NCI-H2029 treated with DMSO at 0.1 percent for 48 hours (cell line): ENCODE data around the gene DPYSL3.
"Not testable (repeated sequence)": the region's sequence is repeated elsewhere in the genome, so short reads cannot be mapped to it uniquely, and the experiment has no call there.

Experiments used
- DNase-seq: peaks from one replicate; lab custom pipeline; 2025; lab: John Stamatoyannopoulos, UW

Gene DPYSL3

GRCh38 chr5:147509710-147510651 is at the start of gene DPYSL3:
TSS of gene DPYSL3 (minus strand) at chr5:147510068. CDS start at chr5:147509858, 210 bp downstream.
- DNase-seq, result peak; percentile 48

DNA sequence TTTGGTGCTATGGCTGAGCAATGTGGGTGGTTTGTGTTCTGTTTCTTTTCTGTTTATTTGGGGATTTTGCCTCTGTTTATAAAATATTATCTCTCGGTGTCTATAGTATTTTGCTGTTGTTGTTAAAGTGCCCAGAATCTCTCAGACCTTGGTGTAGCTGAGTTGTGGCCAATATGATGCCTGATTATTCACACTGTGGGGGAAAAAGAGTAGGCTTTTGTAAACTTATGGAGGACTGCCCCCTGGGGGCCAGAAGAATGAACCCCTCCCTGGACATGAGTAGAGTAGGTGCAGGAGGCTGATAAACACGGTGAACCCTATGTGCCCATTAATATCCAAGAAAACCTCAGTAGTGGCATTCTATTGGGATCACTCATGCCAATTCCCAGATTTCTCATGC is 49.0 kb upstream of the DPYSL3 start:
- peak; percentile 42 for DNase-seq

DNA sequence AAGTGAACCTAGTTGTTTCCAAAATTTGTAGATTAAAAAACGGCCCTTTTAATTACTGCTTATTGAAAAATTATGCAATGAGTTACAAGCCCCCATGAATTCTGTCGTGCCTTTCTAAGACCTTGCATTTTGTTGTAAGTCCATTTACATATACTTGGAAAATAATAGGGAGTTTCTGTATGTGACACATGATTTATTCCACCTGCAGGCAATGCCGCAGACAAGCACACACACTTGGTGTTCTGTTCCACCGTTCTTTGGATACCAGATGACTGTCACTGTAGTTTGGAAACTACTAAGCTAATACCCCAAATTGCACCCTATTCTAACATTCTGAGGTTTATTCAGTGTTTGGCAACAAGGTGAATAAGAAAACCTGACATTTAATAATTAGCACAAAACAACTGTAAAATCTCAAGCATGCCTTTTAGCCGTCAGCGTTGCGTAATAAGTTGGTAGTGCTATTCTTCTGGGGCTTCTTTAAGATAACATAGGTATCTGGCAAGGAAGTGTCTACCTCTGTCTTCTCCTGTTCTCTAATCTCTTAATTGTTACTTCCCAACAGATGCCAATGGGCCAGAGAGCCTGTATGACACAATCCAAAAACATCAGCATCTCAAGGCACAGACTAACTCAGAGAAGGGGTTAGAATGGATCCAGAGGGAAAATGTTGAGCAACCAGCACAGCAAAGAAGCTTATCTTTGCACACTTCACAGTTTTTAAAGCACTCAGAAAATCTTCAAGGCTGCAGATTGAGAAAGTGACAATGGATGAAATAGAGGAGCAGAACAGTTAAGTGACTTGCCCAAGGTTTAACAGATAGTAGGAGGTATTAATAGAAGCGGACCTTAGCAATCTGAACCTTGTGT is 48.2 kb upstream of the DPYSL3 start:
- no peak for DNase-seq

GRCh38 chr5:147555176-147555575 is 45.3 kb upstream of the DPYSL3 start:
- DNase-seq, result no peak

- peak; percentile 40 for DNase-seq
Observed at GRCh38 chr5:147554261-147554817, 44.5 kb upstream of the DPYSL3 start.

DNA sequence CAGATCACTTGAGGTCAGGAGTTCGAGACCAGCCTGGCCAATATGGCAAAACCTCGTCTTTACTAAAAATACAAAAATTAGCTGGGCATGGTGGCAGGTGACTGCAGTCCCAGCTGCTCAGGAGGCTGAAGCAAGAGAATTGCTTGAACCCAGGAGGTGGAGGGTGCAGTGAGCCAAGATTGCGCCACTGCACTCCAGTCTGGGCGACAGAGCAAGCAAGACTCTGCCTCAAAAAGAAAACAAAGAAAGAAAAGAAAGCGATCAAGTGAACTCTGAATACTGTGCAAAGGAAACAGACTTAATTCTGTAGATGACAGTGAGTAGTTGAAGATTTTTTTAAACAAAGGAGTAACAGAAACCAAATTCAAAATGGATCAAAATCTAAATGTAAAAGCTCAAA is 43.9 kb upstream of the DPYSL3 start:
- DNase-seq, result not testable (repeated sequence)

DNA sequence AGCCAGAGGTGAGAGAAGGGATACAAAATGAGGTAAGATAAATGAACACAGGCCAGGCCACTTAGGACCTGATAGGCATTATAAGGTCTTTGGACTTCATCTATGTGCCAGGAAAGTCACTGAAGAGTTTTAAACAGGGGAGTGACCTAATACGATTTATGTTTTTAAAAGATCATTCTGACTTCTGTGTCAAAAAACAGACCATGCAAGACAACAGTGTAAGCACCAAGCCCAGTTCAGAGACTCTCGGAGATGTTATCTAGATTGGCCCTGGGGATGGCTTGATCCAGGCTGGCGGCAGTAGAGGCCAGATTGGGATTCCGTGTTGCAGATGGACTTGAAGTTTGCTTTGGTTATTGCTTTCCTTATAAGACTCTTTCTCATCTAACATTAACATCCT is 43.0 kb upstream of the DPYSL3 start:
- DNase-seq, result no peak

DNA sequence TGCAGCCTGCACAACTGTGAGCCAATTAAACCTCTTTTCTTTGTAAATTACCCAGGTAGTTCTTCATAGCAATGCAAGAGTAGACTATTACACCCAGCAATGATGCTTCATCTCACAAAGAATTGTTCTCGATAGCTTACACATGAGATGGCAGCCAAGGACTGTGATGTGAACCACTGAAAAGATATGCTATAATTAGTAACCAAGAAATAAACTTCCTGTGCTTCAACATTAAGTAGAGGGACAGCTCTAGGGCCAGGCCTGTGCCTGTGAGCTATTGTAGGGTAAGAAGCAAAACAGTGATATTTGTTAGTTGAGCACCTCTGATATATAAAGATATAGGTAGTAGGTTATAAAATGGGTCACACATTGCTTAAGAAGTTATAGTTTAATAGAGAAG is 41.8 kb upstream of the DPYSL3 start:
- DNase-seq, result no peak

DNA sequence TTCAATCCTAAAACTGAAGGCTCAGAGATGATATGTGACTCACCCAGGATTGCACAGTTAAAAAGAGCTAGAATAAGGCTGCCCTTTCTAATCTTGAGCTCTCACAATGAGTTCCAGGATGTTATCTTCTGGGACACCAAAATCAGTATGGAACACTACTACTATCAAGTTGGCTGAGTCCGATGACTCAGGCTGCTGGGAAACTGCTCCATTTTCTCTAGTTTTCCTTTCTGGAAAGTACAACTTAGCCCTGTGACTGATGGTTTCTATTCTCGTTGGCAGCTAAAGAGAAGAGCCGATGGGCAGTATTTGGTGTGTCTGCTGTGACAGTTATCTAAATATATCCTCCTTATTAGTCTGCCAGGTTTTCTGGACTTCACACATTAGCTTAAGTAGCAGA is 37.9 kb upstream of the DPYSL3 start:
- no peak for DNase-seq

- DNase-seq, result no peak
Observed at GRCh38 chr5:147544556-147544955, 34.7 kb upstream of the DPYSL3 start.

GRCh38 chr5:147539053-147539452 is 29.2 kb upstream of the DPYSL3 start:
- DNase-seq, result no peak

GRCh38 chr5:147538236-147538635 is 28.4 kb upstream of the DPYSL3 start:
- no peak for DNase-seq

- DNase-seq, result no peak
Observed at GRCh38 chr5:147534172-147534951, 24.5 kb upstream of the DPYSL3 start.

DNA sequence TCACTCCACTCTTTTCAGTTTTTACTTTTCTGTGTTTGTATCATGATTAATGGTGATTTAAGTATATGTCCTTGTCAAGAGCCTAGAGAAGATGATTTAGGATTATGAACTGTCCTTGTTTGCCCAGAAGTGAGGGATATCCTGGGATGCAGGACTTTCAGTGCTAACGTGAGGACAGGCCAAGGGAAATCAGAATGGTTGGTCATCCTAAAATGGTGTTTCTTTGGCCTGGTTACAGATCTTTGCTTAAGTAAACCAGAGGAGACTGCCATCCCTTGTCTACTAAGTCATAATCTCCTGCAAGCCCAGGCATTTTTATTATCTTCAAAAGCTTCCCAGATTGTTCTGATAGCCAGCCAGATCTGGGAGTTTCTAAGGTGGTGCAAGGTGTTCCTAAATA is 22.3 kb upstream of the DPYSL3 start:
- no peak for DNase-seq

DNA sequence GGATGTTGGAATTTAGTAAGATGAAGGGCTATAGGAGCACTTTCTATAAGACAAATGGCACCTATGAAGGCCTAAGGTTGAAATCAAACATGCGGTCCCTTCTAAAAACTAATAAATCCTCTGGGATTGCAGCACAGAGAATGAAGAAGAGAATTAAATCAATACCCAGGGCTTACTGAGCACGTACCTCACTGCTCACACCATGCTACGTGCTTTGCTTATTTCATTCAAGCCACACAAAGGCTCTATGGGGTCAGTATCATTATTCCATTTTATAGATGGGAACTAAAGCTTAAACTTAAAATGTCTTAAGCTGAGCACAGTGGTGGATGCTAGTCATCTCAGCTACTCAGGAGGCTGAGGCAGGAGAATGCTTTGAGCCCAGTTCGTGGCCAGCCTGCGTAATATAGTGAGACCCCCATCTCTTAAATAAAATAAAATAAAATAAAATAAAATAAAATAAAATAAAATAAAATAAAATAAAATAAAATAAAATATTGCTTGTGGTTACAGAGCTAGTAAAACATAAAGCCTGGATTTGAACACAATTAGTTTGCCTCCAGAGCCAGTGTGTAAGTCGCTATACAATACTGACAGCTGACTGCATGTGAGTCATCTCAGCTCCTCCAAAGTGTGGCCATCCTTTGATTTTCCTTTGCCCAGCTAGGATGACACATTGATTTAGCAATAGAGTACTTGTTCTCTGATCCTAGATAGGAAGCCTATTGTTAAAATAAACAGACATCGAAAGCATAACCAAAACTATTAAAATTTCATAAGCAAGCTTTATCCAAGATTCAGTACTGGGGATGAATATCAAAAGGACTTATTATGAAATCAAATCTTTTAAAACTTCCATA is 20.9 kb upstream of the DPYSL3 start:
- DNase-seq, result no peak

DNA sequence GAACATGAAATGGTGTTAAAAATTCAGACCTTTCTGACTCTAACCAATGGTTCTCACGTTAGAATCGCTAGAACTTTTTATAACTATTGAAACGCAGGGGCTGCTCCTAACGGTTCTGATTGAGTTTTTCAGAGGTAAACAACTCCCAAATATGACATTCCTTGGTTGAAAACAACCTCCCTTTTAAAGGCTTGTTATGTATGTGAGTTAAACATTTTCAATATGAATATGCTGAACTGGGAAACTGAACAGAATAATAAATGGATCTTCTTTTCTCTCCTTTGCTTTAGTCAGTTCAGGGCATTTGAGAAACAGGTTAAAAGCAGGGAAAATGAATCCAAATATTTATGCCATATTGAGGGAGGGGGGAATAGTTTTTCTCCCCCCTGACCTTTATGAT is 13.2 kb upstream of the DPYSL3 start:
- DNase-seq, result no peak

DNA sequence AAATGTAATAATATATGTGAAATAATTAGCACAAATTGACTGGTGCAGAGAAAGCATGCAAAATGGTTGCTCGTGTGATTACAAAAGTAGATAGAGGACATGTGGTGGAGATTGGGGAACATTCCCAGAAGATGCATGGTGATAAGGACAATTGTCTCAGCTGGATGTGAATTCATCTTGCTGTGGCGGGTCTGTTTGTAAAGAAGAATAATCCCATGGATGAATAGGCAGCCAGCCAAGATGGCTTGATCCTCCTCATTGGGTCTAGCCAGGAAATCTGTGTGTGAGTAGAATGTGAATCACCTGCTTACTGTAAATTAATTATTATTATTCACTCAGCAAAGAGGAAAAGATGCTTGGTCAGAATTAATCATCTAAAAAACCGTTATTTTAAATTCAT is 12.6 kb upstream of the DPYSL3 start:
- DNase-seq, result no peak

DNA sequence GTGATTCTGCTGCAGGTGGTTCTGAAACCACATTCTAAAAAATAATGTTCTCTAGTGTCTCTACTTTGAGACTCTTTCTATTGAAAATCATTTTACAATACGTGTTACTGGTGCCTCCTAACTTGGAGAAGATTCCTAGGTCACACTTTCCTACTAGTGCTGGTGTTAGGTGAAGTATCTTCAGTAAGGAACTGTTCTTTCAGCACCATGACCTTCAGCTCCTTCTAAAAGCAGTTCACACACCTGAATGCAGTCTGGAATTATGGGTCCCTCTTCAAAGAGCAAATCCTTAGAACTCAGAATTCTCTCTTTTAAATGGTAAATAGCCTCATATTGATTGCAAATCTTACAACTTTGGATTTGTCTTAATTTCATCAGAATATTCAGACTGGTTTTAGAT is 10.6 kb upstream of the DPYSL3 start:
- no peak for DNase-seq

DNA sequence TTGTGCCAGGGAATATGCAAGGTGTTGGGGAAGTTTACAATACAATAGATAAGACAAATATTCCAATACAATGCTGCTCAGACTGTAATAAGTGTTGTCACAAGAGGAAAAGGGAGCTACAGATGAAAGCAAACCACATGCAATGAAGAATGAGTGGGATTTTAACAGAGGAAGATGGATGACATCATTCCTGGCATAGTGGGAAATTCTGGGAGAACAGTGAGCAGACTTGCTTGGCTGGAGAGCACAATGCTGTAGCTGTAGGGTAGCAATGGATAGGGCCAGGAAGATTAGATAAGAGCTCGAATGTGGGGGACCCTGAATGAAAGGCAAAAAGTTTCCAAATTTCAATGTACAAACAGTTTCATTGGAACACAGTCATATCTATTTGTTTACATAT is 9.5 kb upstream of the DPYSL3 start:
- DNase-seq, result no peak

DNA sequence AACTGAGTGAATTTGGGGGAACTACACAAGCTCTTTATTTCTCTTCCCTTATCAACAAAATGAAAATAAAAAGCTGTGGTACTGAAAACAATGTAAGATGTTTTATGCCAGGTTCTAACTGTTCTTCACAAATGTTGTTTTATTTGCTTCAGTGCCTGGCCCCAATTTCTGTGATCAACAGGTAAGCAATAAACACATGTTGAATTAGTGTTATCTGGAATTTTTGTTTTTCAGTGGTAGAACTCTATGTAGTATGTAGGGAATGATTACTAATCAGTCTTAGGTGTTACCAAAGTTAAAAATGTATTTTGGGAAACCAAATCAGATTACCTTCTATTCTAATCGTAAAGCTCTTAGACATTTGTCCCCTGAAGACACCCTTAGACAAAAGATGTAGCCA is 7.5 kb upstream of the DPYSL3 start:
- DNase-seq, result no peak

DNA sequence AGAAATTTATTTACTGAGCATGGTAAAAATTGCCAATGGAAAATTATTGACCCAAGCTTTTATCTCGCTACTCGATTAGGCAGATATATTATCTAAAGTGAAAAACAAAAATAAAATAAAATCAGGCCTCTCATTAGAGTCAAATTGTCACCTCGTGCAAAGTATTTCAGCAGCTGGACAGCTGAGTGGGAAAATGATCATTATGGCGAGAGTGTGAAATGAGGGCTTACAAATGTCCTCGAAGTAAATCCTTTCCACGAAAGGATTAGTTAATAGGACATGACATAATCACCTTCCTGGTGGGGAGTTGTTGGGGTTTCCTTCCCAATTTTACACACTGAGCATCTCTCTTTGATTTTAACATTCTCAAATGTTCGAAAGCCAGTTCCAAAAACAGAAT is 5.4 kb upstream of the DPYSL3 start:
- DNase-seq, result no peak
